Measurements from ENCODE around the gene RNF31.

DNA sequence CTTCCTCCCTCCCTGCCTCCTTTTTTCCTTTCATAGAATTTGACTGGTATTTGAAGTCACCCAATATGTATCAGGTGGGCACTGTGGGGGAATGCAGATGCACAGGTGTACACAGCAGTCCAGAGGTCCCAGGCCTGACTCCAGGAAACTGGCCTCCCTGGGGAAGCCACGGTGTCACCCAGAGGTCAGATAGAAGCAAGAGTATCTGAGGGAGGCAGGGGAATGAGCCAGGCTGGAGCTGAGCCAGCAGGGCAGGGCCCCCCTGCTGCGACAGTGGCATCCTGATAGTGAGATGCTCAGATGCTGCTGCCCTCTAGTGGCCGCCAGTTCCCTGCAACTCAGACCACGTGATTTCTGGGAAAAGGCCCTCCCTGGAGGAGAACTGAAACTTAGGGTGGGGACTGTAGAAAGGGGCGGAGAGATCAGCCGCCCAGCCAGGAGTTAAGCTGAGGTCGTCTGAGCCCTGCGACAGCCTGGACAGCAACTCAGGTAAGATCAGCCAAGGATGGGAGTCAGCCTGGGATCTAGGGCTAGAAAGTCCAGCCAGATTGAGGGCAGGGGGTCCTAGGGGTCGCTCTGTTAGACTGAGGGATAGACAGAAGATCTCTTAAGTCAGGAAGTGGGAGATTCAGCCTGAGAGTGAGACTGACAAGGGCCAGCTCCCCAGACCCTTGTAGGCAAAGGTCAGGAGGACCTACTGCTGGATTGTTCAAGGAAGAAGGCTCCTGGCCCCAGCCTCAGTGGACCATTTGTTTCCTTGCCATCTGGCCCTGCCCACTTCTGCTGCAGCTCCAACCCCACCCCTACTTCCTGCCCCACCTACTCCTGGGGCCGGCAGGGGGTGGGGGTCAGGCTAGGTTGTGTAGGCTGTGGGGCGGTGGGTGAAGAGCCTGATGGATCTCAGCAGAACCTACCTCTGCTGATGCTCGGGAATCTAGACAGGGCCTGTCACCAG, 13.8 kb downstream of the RNF31 start, which contains the start of gene IRF9:
- TF ChIP-seq POLR2AphosphoS5 (IDR thresholded peaks at IDR 0.05) (peak; percentile 90 to 98), CTCF (IDR thresholded peaks at IDR 0.05) (peak in 2 of 3 experiments; percentile 94 to 95)

All from esophagus muscularis mucosa (tissue), 3 donors.